ENCODE results near the gene ABHD5.
"Not testable (repeated sequence)": the region's sequence is repeated elsewhere in the genome, so short reads cannot be mapped to it uniquely, and the experiment has no call there.

Gene ABHD5

GRCh38 chr3:43676441-43676840, 14.3 kb upstream of the ABHD5 start:
- no peak for DNase-seq (ENCODE audit: extremely low read depth, low read depth)
- no peak for TF ChIP-seq CTCF (IDR thresholded peaks at IDR 0.05; ENCODE audit: low read depth, low read length, missing control alignments)
- no peak overlapping the region for H3K4me3 ChIP-seq (replicated peaks; ENCODE audit: low read depth, low read length)

GRCh38 chr3:43678375-43678774, 12.4 kb upstream of the ABHD5 start:
- H3K4me3 ChIP-seq (replicated peaks; ENCODE audit: low read depth, low read length); DNase-seq (ENCODE audit: extremely low read depth, low read depth): not testable (repeated sequence)

- H3K4me3 ChIP-seq (replicated peaks; ENCODE audit: low read depth, low read length); DNase-seq (ENCODE audit: extremely low read depth, low read depth): not testable (repeated sequence)
Observed at GRCh38 chr3:43678887-43679449, 11.8 kb upstream of the ABHD5 start.

DNA sequence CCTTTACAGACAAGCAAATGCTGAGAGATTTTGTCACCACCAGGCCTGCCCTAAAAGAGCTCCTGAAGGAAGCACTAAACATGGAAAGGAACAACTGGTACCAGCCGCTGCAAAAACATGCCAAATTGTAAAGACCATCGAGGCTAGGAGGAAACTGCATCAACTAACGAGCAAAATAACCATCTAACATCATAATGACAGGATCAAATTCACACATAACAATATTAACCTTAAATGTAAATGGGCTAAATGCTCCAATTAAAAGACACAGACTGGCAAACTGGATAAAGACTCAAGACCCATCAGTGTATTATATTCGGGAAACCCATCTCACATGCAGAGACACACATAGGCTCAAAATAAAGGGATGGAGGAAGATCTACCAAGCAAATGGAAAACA, 9.9 kb upstream of the ABHD5 start:
- not testable (repeated sequence) for H3K4me3 ChIP-seq (replicated peaks; ENCODE audit: low read depth, low read length); DNase-seq (ENCODE audit: extremely low read depth, low read depth)

DNA sequence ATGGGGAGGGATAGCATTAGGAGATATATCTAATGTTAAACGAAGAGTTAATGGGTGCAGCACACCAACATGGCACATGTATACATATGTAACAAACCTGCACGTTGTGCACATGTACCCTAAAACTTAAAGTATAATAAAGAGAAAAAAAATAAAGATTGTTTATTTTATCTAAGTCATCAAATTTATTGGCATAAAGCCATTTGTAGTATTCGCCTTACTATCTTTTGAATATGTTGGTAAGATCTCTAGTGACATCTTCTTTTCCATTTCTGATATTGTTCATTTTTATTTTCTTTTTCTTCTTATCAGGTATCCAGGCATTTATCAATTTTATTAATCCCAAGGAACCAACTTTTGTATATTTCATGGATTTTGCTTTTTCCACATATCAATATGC, 5.8 kb upstream of the ABHD5 start:
- no peak for DNase-seq (ENCODE audit: extremely low read depth, low read depth)
- no peak overlapping the region for H3K4me3 ChIP-seq (replicated peaks; ENCODE audit: low read depth, low read length)
- no peak for TF ChIP-seq CTCF (IDR thresholded peaks at IDR 0.05; ENCODE audit: low read depth, low read length, missing control alignments)

DNA sequence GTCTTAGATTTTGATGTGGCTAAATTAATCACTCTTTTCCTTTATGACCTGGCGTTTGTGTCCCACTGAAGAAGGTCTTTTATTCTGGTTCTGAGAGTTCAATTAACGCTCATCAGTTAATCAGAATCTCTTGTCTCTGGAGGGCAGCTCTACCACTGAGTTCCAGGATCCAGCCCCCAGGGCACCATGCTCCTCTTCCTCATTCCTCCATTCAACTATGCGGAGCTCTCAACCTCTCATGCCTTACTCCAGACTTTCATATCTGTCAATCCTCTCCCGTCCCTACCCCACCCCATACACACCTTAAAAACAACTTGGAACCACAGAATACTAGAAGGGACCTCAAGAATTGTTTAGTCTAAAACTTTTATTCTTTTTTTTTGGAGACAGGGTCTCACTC, 4.8 kb upstream of the ABHD5 start:
- TF ChIP-seq CTCF (IDR thresholded peaks at IDR 0.05; ENCODE audit: low read depth, low read length, missing control alignments) = no peak
- no peak for DNase-seq (ENCODE audit: extremely low read depth, low read depth)
- no peak overlapping the region for H3K4me3 ChIP-seq (replicated peaks; ENCODE audit: low read depth, low read length)

GRCh38 chr3:43686333-43686699, 4.4 kb upstream of the ABHD5 start:
- DNase-seq (ENCODE audit: extremely low read depth, low read depth) = no peak
- H3K4me3 ChIP-seq (replicated peaks; ENCODE audit: low read depth, low read length) = no peak overlapping the region
- TF ChIP-seq CTCF (IDR thresholded peaks at IDR 0.05; ENCODE audit: low read depth, low read length, missing control alignments) = no peak

- no peak for TF ChIP-seq CTCF (IDR thresholded peaks at IDR 0.05; ENCODE audit: low read depth, low read length, missing control alignments)
- DNase-seq (ENCODE audit: extremely low read depth, low read depth) = no peak
Observed at GRCh38 chr3:43686700-43687498, 3.8 kb upstream of the ABHD5 start.

More at GRCh38 chr3:43686700-43687498, 3.8 kb upstream of the ABHD5 start:
- H3K4me3 ChIP-seq (replicated peaks; ENCODE audit: low read depth, low read length) = no peak overlapping the region

All from HFF-Myc (cell line).